ENCODE measurements around the gene RECQL5.
A peak's percentile ranks its signal among the peaks of the same experiment; 100 is the strongest.

Gene RECQL5

GRCh38 chr17:75633486-75634375, 33.2 kb downstream of the RECQL5 start:
- peak; percentile 95 for DNase-seq (ENCODE audit: low read depth, low spot score)

GRCh38 chr17:75632863-75633485, 34.0 kb downstream of the RECQL5 start, which contains the start of gene SMIM5:
Gene SMIM5, plus strand, starts transcription at chr17:75633434. Its CDS starts 6,768 bp downstream, at chr17:75640202.
- peak; percentile 97 for DNase-seq (ENCODE audit: low read depth, low spot score)

DNA sequence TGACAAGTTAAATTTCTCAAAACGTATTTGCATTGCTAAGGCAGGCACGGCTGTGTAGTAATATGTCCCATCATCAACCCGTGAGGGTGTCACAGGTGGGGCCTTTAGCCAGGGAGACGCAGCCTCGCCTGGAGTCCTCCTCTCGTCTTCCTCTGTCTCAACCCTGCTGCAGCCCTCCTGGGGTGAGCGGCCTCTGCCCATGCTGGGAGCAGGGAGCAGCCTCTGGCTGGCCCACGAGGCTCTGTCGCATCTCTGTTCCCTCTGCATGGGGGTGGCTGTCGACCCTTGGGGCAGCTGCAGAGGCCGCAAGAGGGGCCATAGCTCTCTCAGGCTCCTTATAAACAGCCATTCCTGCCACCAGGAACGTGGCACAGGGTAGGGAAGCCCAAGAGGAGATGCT, 34.5 kb downstream of the RECQL5 start:
- no peak for DNase-seq (ENCODE audit: low read depth, low spot score)

DNA sequence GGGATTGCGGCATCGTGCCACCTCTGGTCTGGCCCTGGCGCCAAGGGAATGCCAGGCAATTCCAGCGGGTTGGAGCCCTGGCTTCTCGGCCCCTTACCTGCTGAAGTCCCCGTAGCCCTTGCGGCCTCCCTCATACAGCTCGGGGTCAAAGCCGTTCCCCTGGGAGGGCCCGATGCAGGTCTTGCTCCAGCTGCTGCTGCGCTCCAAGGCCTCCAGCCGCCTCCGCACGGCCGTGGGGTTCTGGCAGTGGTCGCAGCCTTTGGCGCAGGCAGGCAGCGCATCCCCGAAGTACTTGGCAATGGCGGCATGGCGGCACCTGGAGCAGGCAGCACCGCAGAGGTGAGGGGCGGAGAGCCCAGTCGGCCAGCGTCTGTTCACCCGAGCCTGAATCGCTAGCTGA, 35.6 kb downstream of the RECQL5 start:
- no peak for DNase-seq (ENCODE audit: low read depth, low spot score)

GRCh38 chr17:75630071-75630917, 36.7 kb downstream of the RECQL5 start:
- DNase-seq (ENCODE audit: low read depth, low spot score) = no peak

DNA sequence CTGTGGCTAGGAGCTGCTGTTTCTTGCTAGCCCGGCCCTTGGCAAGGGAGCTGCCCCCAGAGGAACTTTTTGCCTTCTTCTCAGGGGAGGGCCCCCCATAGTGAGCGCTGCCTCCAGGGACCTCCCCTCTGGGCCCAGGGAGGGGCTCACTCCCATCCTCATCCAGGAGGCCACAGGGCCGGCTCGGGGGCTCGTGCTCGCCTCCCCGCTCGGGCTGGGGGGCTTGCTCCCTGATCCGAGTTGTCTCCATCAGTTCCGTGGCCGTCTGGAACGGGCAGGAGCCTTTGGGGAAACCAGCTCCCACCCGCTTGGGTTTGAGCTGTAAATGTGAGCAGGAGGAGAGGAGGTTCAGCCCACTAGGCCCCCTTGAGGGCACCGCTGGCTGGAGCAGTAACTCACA, 37.8 kb downstream of the RECQL5 start:
- no peak for DNase-seq (ENCODE audit: low read depth, low spot score)

DNA sequence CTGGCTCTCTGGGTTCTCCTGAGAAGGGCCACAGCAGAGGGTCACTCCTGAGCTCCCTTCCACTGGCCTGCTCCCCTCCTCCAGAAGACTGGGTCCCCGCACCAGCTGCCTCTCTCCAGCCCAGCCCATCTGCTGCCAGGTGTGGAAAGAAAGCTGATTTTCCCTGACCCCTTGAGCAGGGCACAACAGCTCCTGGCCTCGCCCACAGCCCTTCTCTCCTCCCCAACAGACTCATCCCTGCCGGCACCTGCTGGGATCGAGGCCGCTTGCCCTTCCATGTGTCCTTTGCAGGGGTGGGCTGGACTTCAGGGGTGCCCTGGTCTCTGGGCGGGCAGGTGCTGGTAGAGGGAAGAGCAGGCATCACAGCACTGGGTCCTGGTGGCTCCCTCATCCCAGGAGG, 38.5 kb downstream of the RECQL5 start:
- no peak for DNase-seq (ENCODE audit: low read depth, low spot score)

GRCh38 chr17:75627094-75627493, 39.9 kb downstream of the RECQL5 start:
- DNase-seq (ENCODE audit: low read depth, low spot score) = no peak

- no peak for DNase-seq (ENCODE audit: low read depth, low spot score)
Observed at GRCh38 chr17:75626496-75627038, 40.4 kb downstream of the RECQL5 start.

- DNase-seq (ENCODE audit: low read depth, low spot score) = peak; percentile 42
Observed at GRCh38 chr17:75625813-75626486, 41.0 kb downstream of the RECQL5 start.

DNA sequence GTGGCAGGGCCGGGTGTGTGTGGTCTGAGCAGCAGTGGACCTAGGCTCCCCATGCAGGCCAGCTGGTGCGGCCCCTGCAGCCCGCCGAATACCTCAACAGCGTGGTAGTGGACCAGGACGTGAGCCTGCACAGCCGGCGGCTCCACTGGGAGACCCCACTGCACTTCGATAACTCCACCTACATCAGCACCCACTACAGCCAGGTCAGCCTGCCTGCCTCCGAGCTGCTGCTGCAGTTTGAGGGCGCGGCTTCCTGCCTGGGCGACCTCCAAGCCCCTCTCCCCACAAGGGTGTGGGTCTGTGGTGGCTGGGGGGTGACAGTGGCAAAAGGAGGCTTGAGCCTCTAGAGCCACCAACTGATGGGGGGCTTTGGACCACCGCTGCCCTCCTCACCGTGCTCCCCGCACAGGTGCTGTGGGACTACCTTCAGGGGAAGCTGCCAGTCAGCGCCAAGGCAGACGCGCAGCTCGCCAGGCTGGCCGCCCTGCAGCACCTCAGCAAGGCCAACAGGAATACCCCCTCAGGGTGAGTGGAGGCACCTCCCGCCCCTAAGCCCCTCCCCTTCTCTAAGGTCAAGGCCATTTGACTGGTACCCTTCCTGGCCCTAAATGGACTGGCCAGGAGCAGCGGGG, 42.1 kb downstream of the RECQL5 start:
- no peak for DNase-seq (ENCODE audit: low read depth, low spot score)

DNA sequence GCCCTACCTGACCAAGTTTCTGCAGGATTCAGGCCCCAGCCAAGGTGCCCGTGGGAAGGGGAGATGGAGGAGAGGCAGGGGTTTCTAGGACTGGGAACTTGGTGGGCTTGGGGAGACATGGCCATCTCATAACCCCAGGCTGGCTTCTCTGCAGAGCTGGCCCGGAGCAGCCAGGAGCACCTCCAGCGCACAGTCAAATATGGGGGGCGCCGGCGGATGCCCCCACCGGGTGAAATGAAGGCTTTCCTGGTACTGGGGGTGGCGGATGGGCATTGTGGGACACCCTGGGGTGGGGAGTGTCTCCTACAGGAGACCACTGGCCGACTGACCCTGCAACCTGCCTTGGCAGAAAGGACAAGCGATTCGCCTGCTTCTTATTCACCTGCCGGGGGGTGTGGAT, 42.9 kb downstream of the RECQL5 start:
- no peak for DNase-seq (ENCODE audit: low read depth, low spot score)

- DNase-seq (ENCODE audit: low read depth, low spot score) = peak; percentile 36
Observed at GRCh38 chr17:75623386-75623785, 43.6 kb downstream of the RECQL5 start.

- DNase-seq (ENCODE audit: low read depth, low spot score) = no peak
Observed at GRCh38 chr17:75622771-75623273, 44.1 kb downstream of the RECQL5 start.

DNA sequence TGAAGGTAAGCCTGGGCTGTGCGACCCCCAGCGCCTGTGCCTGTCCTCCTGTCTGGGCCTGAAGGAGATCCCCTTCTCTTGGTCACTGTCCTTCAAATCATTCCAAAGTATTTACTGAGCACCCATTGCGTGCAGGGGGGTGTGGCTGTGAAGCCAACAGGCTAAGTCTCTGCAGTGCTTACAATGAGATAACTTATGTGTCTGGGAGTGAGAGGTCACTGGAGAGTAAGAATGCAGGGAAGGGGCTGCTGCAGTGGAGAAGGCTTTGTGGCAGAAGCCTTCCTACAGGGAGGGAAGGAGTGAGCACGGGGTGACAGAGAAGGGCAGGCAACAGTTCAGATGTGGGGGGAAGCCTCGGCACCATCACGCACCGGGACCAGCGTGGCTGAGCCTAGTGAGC, 44.9 kb downstream of the RECQL5 start:
- no peak for DNase-seq (ENCODE audit: low read depth, low spot score)

- DNase-seq (ENCODE audit: low read depth, low spot score) = no peak
Observed at GRCh38 chr17:75621489-75621888, 45.5 kb downstream of the RECQL5 start.

GRCh38 chr17:75619506-75620431, 47.2 kb downstream of the RECQL5 start:
- peak; percentile 73 for DNase-seq (ENCODE audit: low read depth, low spot score)

GRCh38 chr17:75617675-75618074, 49.3 kb downstream of the RECQL5 start:
- no peak for DNase-seq (ENCODE audit: low read depth, low spot score)

GRCh38 chr17:75617218-75617617, 49.7 kb downstream of the RECQL5 start:
- DNase-seq (ENCODE audit: low read depth, low spot score) = no peak

Measured in astrocyte of the hippocampus (primary cell).